HG02678 (cell line): Measurements from ENCODE around the gene RARG.
"Not testable (repeated sequence)": the region's sequence is repeated elsewhere in the genome, so short reads cannot be mapped to it uniquely, and the experiment has no call there.

Experiments
- ATAC-seq: cut with Tn5 transposase; IDR thresholded peaks from one replicate; pipeline ENCODE4 v1.9.1; 2021; ENCODE audit warnings: mild to moderate bottlenecking, moderate library complexity; ENCODE audit not compliant: unreplicated experiment

RARG gene

GRCh38 chr12:53211476-53212381, 20.3 kb downstream of the RARG start:
- no peak for ATAC-seq

- ATAC-seq: no peak
These were observed 21.2 kb downstream of the RARG start for GRCh38 chr12:53210843-53211242.

- peak; percentile 30 for ATAC-seq
These were observed 23.0 kb downstream of the RARG start for GRCh38 chr12:53208877-53209463.

GRCh38 chr12:53208435-53208834, 23.6 kb downstream of the RARG start:
- ATAC-seq: no peak

- ATAC-seq: peak; percentile 54
These were observed 25.0 kb downstream of the RARG start, which contains the start of gene ITGB7 for GRCh38 chr12:53207042-53207441. ITGB7 (minus strand) TSS chr12:53207251; CDS start chr12:53200443, 6,808 bp downstream.

- ATAC-seq: peak; percentile 69
These were observed 26.1 kb downstream of the RARG start for GRCh38 chr12:53205747-53206419.

- no peak for ATAC-seq
These were observed 27.7 kb downstream of the RARG start for GRCh38 chr12:53204351-53204750.

GRCh38 chr12:53202316-53202715, 29.7 kb downstream of the RARG start:
- ATAC-seq: not testable (repeated sequence)

GRCh38 chr12:53201639-53202038, 30.4 kb downstream of the RARG start:
- ATAC-seq: no peak

- ATAC-seq: no peak
These were observed 30.9 kb downstream of the RARG start for GRCh38 chr12:53201177-53201541.

- peak; percentile 57 for ATAC-seq
These were observed 31.4 kb downstream of the RARG start for GRCh38 chr12:53200458-53201176.

GRCh38 chr12:53200107-53200457, 31.9 kb downstream of the RARG start:
- peak; percentile 5 for ATAC-seq

GRCh38 chr12:53199700-53200099, 32.3 kb downstream of the RARG start:
- no peak for ATAC-seq

- ATAC-seq: no peak
These were observed 33.4 kb downstream of the RARG start for GRCh38 chr12:53198486-53199110.

- no peak for ATAC-seq
These were observed 34.9 kb downstream of the RARG start for GRCh38 chr12:53197011-53197640.

GRCh38 chr12:53196486-53196885, 35.5 kb downstream of the RARG start:
- no peak for ATAC-seq

GRCh38 chr12:53195516-53196420, 36.2 kb downstream of the RARG start:
- ATAC-seq: no peak

GRCh38 chr12:53194973-53195372, 37.0 kb downstream of the RARG start:
- no peak for ATAC-seq
